Smooth muscle cell (in vitro differentiated cells): Measurements from ENCODE around the gene CNTNAP2. TPM values are rescaled to one million over a fixed set of nuclear protein-coding genes. Genes with fewer than 3 reads are reported as not detected.

Experiments used
- DNase-seq: peaks from one replicate; lab custom pipeline; 2025; ENCODE audit not compliant: unreplicated experiment; lab: John Stamatoyannopoulos, UW
- H2AFZ ChIP-seq: fragments of 200-600 bp; sonication (generic); 2 replicates; pipeline ENCODE4 v1.6.0; 2016; ENCODE audit warnings: antibody characterized with exemption, low read depth, mild to moderate bottlenecking
- H3F3A ChIP-seq: fragments of 200-600 bp; sonication (generic); 2 replicates; pipeline ENCODE4 v1.6.0; 2017; ENCODE audit warnings: antibody characterized with exemption, low read depth
- H3K27ac ChIP-seq: fragments of 200-600 bp; sonication (generic); 2 replicates; pipeline ENCODE4 v1.5.1; 2016; ENCODE audit warnings: low read depth, mild to moderate bottlenecking
- H3K27me3 ChIP-seq: fragments of 200-600 bp; sonication (generic); 2 replicates; pipeline ENCODE4 v1.6.1; 2016; ENCODE audit warnings: low read depth, mild to moderate bottlenecking
- H3K36me3 ChIP-seq: fragments of 200-600 bp; sonication (generic); 2 replicates; pipeline ENCODE4 v1.5.1; 2016; ENCODE audit warnings: low read depth
- H3K4me1 ChIP-seq: fragments of 200-600 bp; sonication (generic); 2 replicates; pipeline ENCODE4 v1.5.1; 2016; ENCODE audit warnings: low read depth
- H3K4me2 ChIP-seq: fragments of 200-600 bp; sonication (generic); 2 replicates; pipeline ENCODE4 v1.6.0; 2016; ENCODE audit warnings: mild to moderate bottlenecking
- H3K4me3 ChIP-seq: fragments of 200-600 bp; sonication (generic); 2 replicates; pipeline ENCODE4 v1.5.1; 2016; ENCODE audit warnings: mild to moderate bottlenecking
- H3K79me2 ChIP-seq: fragments of 200-600 bp; sonication (generic); 2 replicates; pipeline ENCODE4 v1.6.0; 2016; ENCODE audit warnings: low read depth, mild to moderate bottlenecking
- H3K9ac ChIP-seq: fragments of 200-600 bp; sonication (generic); 2 replicates; pipeline ENCODE4 v1.6.0; 2016; ENCODE audit warnings: low read depth
- H3K9me3 ChIP-seq: fragments of 200-600 bp; sonication (generic); replicated peaks from 2 replicates; pipeline ENCODE4 v1.5.1; 2016; ENCODE audit warnings: low read depth
- H4K20me1 ChIP-seq: fragments of 200-600 bp; sonication (generic); 2 replicates; pipeline ENCODE4 v1.6.0; 2016; ENCODE audit warnings: low read depth
- CTCF ChIP-seq: fragments of 200-600 bp; sonication (generic); IDR thresholded peaks from 2 replicates; pipeline ENCODE4 v1.5.1; 2017; ENCODE audit warnings: borderline replicate concordance, mild to moderate bottlenecking, antibody characterized with exemption; ENCODE audit not compliant: insufficient read depth, poor library complexity, severe bottlenecking
- WGBS: methylation state at CpG from one replicate; pipeline ENCODE4 v1.1.7; 2016; ENCODE audit warnings: low lambda C conversion rate; 5-methylcytosine and 5-hydroxymethylcytosine counted together
- polyA plus RNA-seq: library from polyadenylated mRNA; unstranded; fragments of >200 nt; fragmentation: Nextera tagmentation; extraction: Ambion mirVana; gene quantifications from 2 replicates; pipeline ENCODE4 v1.2.1, GENCODE V29; 2016
- total RNA-seq: library from RNA; depleted of rRNA; stranded (reverse); fragments of >200 nt; gene quantifications from 2 replicates; pipeline ENCODE4 v1.2.3, GENCODE V29; 2014

Gene CNTNAP2
- total and polyA plus RNA-seq, 2 experiments from 2014 or later = 1.7 to 9.0 TPM

GRCh38 chr7:146654048-146654447 is 537.4 kb downstream of the CNTNAP2 start:
- DNase-seq = no peak
- Histone ChIP-seq H3K9me3 (no peaks in the 10 kb centered on the region), H3K79me2 (no peaks in the 10 kb centered on the region), H3K36me3 (no peaks in the 10 kb centered on the region), H4K20me1 (no peaks in the 10 kb centered on the region), H2AFZ (no peak overlapping the region), H3K27me3 (no peaks in the 10 kb centered on the region), H3F3A (no peaks in the 10 kb centered on the region), H3K27ac (no peak overlapping the region), H3K9ac (no peak overlapping the region), H3K4me1 (no peaks in the 10 kb centered on the region), H3K4me2 (no peak overlapping the region), H3K4me3 (no peak overlapping the region)
- 68% methylated on average over 5 of the region's 5 CpGs for WGBS
- TF ChIP-seq CTCF = no peak

GRCh38 chr7:146655928-146656797 is 539.6 kb downstream of the CNTNAP2 start:
- no peak for DNase-seq
- no peak for TF ChIP-seq CTCF
- H3K4me3 ChIP-seq = no peak overlapping the region
- no peak overlapping the region for H3K4me2 ChIP-seq
- no peaks in the 10 kb centered on the region for H4K20me1 ChIP-seq
- no peak overlapping the region for H3K27ac ChIP-seq
- no peaks in the 10 kb centered on the region for H3K79me2 ChIP-seq
- no peak overlapping the region for H2AFZ ChIP-seq
- no peaks in the 10 kb centered on the region for H3F3A ChIP-seq
- H3K27me3 ChIP-seq = no peaks in the 10 kb centered on the region
- H3K36me3 ChIP-seq = no peaks in the 10 kb centered on the region
- no peak overlapping the region for H3K9ac ChIP-seq
- no peaks in the 10 kb centered on the region for H3K9me3 ChIP-seq
- H3K4me1 ChIP-seq = no peaks in the 10 kb centered on the region
- WGBS = 71% methylated on average over 9 of the region's 9 CpGs

- Histone ChIP-seq H2AFZ (no peak overlapping the region), H3K79me2 (no peaks in the 10 kb centered on the region), H3K4me2 (no peak overlapping the region), H3K27me3 (no peaks in the 10 kb centered on the region), H3K36me3 (no peaks in the 10 kb centered on the region), H3K9me3 (no peaks in the 10 kb centered on the region), H4K20me1 (no peaks in the 10 kb centered on the region), H3F3A (no peaks in the 10 kb centered on the region), H3K4me1 (no peaks in the 10 kb centered on the region), H3K4me3 (no peak overlapping the region), H3K9ac (no peak overlapping the region), H3K27ac (no peak overlapping the region)
- 96% methylated on average over 1 of the region's 1 CpG for WGBS
- DNase-seq = no peak
- TF ChIP-seq CTCF = no peak
These were observed 540.4 kb downstream of the CNTNAP2 start for GRCh38 chr7:146656988-146657387.

- no peaks in the 10 kb centered on the region for H3K4me1 ChIP-seq
- H3K4me2 ChIP-seq = no peak overlapping the region
- no peak for DNase-seq
- no peak overlapping the region for H3K4me3 ChIP-seq
- H3K36me3 ChIP-seq = no peaks in the 10 kb centered on the region
- no peaks in the 10 kb centered on the region for H3K79me2 ChIP-seq
- H3K9ac ChIP-seq = no peak overlapping the region
- no peaks in the 10 kb centered on the region for H3F3A ChIP-seq
- H2AFZ ChIP-seq = no peak overlapping the region
- H3K27ac ChIP-seq = no peak overlapping the region
- no peaks in the 10 kb centered on the region for H3K9me3 ChIP-seq
- no peaks in the 10 kb centered on the region for H3K27me3 ChIP-seq
- H4K20me1 ChIP-seq = no peaks in the 10 kb centered on the region
- no peak for TF ChIP-seq CTCF
- 92% methylated on average over 4 of the region's 4 CpGs for WGBS
These were observed 542.0 kb downstream of the CNTNAP2 start for GRCh38 chr7:146658604-146659003.
